CD4-positive, CD25-positive, alpha-beta regulatory T cell (primary cell): Measurements from ENCODE around the gene AGBL1. TPM values are rescaled to one million over a fixed set of nuclear protein-coding genes. Genes with fewer than 3 reads are reported as not detected.

Experiments used
- ATAC-seq, 2 donors: fragments of 150-1000 bp; cut with Tn5 transposase; one replicate each; pipeline ENCODE4 v1.10.0; 2021; ENCODE audit warnings: low read depth in 2 of 2, moderate number of reproducible peaks in 2 of 2, moderate library complexity in 1 of 2
- DNase-seq, 3 donors: peaks; one replicate each; pipeline versions ENCODE4 v3.0.0 to v3.0.0-alpha.2; 2012 to 2022; ENCODE audit warnings: mixed read lengths in 1 of 3
- H3K27ac ChIP-seq: one replicate; pipeline ENCODE4 v1.7.0; 2013; ENCODE audit warnings: mild to moderate bottlenecking, low read length; ENCODE audit not compliant: insufficient read depth, poor library complexity, severe bottlenecking
- H3K27me3 ChIP-seq: one replicate; pipeline ENCODE4 v1.7.0; 2013; ENCODE audit warnings: low read length; ENCODE audit not compliant: control insufficient read depth, insufficient read depth
- H3K36me3 ChIP-seq: one replicate; pipeline ENCODE4 v1.7.0; 2013; ENCODE audit warnings: mild to moderate bottlenecking, low read length, moderate library complexity; ENCODE audit not compliant: control insufficient read depth, insufficient read depth
- H3K4me1 ChIP-seq: 2 replicates; pipeline ENCODE4 v1.7.0; 2013; ENCODE audit warnings: mild to moderate bottlenecking, low read length; ENCODE audit not compliant: insufficient read depth, control insufficient read depth, poor library complexity, severe bottlenecking
- H3K4me3 ChIP-seq: one replicate; pipeline ENCODE4 v1.7.0; 2013; ENCODE audit warnings: low read depth, mild to moderate bottlenecking, low read length, moderate library complexity
- H3K9me3 ChIP-seq, 2 experiments: 1 replicate in 1 of 2; 2 replicates in 1 of 2; pipeline ENCODE4 v1.7.0; 2013; ENCODE audit warnings: low read length in 2 of 2, mild to moderate bottlenecking in 1 of 2, moderate library complexity in 1 of 2; ENCODE audit not compliant: control insufficient read depth in 2 of 2
- H3K27ac Mint-ChIP-seq, 3 donors: one replicate each; pipeline ENCODE4 v1.8.0; 2020 to 2022; ENCODE audit warnings: mild to moderate bottlenecking in 3 of 3, mixed read lengths in 3 of 3, moderate library complexity in 2 of 3
- H3K27me3 Mint-ChIP-seq: one replicate; pipeline ENCODE4 v1.8.0; 2022; ENCODE audit warnings: mild to moderate bottlenecking, mixed read lengths
- H3K36me3 Mint-ChIP-seq: one replicate; pipeline ENCODE4 v1.8.0; 2020; ENCODE audit warnings: mixed read lengths
- H3K4me1 Mint-ChIP-seq, 4 donors: one replicate each; pipeline ENCODE4 v1.8.0; 2020 to 2022; ENCODE audit warnings: mixed read lengths in 4 of 4, mild to moderate bottlenecking in 1 of 4
- H3K4me3 Mint-ChIP-seq, 4 donors: one replicate each; pipeline ENCODE4 v1.8.0; 2020 to 2022; ENCODE audit warnings: mild to moderate bottlenecking in 4 of 4, mixed read lengths in 4 of 4, moderate library complexity in 3 of 4
- H3K9me3 Mint-ChIP-seq, 7 donors: one replicate each; pipeline ENCODE4 v1.8.0; 2020 to 2022; ENCODE audit warnings: mixed read lengths in 7 of 7, mild to moderate bottlenecking in 3 of 7, moderate library complexity in 2 of 7
- polyA plus RNA-seq, 4 donors: library from polyadenylated mRNA; unstranded; fragments of 300-500 nt; fragmentation: Illumina TruSeq; gene quantifications; one replicate each; pipeline ENCODE4 v1.2.3, GENCODE V29; 2021
- total RNA-seq: library from RNA; stranded (reverse); gene quantifications from one replicate; pipeline ENCODE4 v1.2.3, GENCODE V29; 2022

The AGBL1 gene
- total and polyA plus RNA-seq, 5 donors from 2014 or later: not detected

DNA sequence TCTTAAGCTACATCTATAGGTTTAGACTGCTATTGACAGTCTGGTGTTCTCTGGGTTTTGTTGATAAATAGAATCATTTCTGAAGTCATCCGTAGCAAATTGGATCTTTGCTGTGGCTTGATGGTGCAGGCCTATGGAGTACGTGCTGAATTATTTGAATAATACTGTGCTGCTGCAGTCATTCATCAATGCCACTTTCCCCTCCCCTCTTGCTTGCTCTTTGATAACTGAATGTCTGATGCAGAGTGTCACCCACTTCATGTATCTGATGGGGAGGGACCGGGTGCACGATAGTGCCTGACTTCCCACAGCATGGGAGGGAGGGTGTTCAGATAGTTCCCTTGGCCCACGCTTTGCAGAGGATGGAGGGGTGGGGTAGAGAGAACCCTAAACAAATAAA lies 179.9 kb downstream of the AGBL1 start:
- DNase-seq (no peak), ATAC-seq (no peak)
- Mint-ChIP-seq H3K4me1 (no peaks in the 10 kb centered on the region), H3K27me3 (no peaks in the 10 kb centered on the region), H3K4me3 (no peak overlapping the region), H3K36me3 (no peaks in the 10 kb centered on the region), H3K9me3 (peaks cover 0 to 2% (median 0%) of the 10 kb centered on the region in 7 donors), H3K27ac (no peak overlapping the region)
- Histone ChIP-seq H3K27ac (no peak overlapping the region), H3K36me3 (no peaks in the 10 kb centered on the region), H3K9me3 (no peaks in the 10 kb centered on the region), H3K27me3 (no peaks in the 10 kb centered on the region), H3K4me1 (no peaks in the 10 kb centered on the region), H3K4me3 (no peak overlapping the region)

DNA sequence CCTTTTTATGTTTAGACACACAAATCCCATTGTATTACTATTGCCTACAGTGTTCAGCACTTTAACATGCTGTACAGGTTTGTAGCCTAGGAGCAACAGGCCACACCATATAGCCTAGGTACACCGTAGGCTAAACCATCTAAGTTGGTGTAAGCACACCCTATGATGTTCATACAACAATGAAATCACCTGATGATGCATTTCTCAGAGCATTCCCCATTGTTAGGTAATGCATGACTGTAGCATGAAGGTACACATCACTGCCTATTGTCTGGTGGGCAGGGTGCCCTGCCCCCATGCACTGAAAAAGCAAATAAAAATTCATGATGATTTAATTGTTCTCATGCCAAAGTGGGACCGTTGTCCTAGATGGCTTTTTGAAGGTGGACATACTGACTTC lies 183.6 kb downstream of the AGBL1 start:
- Histone ChIP-seq H3K36me3 (no peaks in the 10 kb centered on the region), H3K27me3 (no peaks in the 10 kb centered on the region), H3K4me3 (no peak overlapping the region), H3K27ac (no peak overlapping the region), H3K9me3 (no peaks in the 10 kb centered on the region), H3K4me1 (no peaks in the 10 kb centered on the region)
- Mint-ChIP-seq H3K9me3 (peaks cover 0 to 1% (median 0%) of the 10 kb centered on the region in 7 donors), H3K27ac (no peak overlapping the region), H3K36me3 (no peaks in the 10 kb centered on the region), H3K4me3 (no peak overlapping the region), H3K27me3 (no peaks in the 10 kb centered on the region), H3K4me1 (no peaks in the 10 kb centered on the region)
- no peak for ATAC-seq
- no peak for DNase-seq

DNA sequence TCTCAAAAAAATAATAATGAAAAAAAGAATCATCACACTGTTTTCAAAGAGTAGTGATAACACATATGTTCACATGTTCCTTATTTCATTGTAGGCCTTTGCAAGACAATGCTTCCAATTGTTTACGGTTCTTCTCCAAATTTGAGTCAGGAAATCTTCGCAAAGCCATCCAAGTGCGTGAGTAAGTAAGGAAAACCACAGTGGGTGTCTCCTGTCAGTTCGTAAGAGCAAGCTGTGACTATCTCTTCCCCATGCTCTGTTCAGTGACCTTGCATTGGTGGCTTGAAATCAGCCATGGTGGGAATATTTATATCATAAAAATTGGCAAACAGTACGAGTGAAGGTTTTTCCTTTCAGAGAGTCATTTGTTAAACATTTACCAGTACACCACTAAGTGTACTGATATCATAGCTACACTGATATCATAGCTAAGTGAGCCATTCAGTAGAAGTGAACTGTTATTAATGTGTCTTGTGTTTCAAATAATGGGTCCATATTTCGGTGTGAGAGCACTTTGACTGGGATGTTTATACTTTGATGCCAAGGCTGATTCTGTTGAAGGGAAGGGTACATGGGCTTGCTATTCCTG lies 187.3 kb downstream of the AGBL1 start:
- no peaks in the 10 kb centered on the region for H3K4me1 ChIP-seq
- H3K36me3 ChIP-seq: no peaks in the 10 kb centered on the region
- Mint-ChIP-seq H3K27me3 (no peaks in the 10 kb centered on the region), H3K36me3 (no peaks in the 10 kb centered on the region), H3K4me3 (no peak overlapping the region), H3K9me3 (no peaks in the 10 kb centered on the region), H3K27ac (no peak overlapping the region), H3K4me1 (no peaks in the 10 kb centered on the region)
- no peak for DNase-seq
- H3K27me3 ChIP-seq: no peaks in the 10 kb centered on the region
- H3K27ac ChIP-seq: no peak overlapping the region
- no peaks in the 10 kb centered on the region for H3K9me3 ChIP-seq
- no peak for ATAC-seq
- H3K4me3 ChIP-seq: no peak overlapping the region

DNA sequence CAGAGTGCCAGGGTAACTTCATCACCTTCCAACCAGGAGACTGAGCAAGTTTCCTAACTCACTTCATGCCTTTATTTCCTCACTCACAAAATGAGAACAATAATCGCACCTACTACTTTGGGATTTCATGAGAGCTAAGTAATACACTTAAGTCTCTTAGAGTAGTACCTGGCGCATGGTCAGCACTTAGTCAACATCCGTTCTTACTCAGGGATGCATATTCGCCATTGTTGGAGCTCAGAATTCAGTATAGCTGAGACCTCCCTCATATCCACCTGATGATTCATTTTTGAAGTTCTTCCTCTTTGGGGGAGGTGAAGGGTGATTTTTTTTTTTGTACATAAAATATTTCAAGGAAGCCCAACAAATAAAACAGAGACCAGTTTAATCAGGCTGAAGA lies 188.2 kb downstream of the AGBL1 start:
- Mint-ChIP-seq H3K4me1 (no peaks in the 10 kb centered on the region), H3K36me3 (no peaks in the 10 kb centered on the region), H3K9me3 (no peaks in the 10 kb centered on the region), H3K27ac (no peak overlapping the region), H3K27me3 (no peaks in the 10 kb centered on the region), H3K4me3 (no peak overlapping the region)
- Histone ChIP-seq H3K27me3 (no peaks in the 10 kb centered on the region), H3K9me3 (no peaks in the 10 kb centered on the region), H3K4me1 (no peaks in the 10 kb centered on the region), H3K4me3 (no peak overlapping the region), H3K27ac (no peak overlapping the region), H3K36me3 (no peaks in the 10 kb centered on the region)
- ATAC-seq (no peak), DNase-seq (no peak)

DNA sequence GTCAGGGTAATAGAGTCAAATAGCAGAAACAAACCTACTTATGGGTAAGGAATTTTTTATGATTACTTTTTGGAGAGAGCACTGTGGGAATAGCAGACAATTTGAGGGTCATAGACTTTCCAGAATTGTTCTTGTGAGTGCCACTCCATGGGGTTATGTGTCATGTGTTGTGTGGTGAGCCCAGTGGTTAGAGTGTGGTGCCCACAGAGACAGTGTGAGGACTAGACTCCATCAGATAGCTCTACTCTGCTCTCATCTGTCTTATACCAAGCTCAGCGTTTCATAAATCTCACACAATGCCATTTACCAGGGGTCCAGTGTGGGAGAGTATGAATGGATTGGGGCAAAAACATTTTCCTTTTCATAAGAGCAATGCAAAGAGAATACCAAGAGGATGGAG lies 188.9 kb downstream of the AGBL1 start:
- no peak for DNase-seq
- H3K27me3 Mint-ChIP-seq: no peaks in the 10 kb centered on the region
- Histone ChIP-seq H3K27ac (no peak overlapping the region), H3K4me3 (no peak overlapping the region), H3K27me3 (no peaks in the 10 kb centered on the region), H3K36me3 (no peaks in the 10 kb centered on the region), H3K9me3 (no peaks in the 10 kb centered on the region), H3K4me1 (no peaks in the 10 kb centered on the region)
- no peaks in the 10 kb centered on the region for H3K36me3 Mint-ChIP-seq
- peaks cover 0 to 1% (median 0%) of the 10 kb centered on the region in 7 donors for H3K9me3 Mint-ChIP-seq
- no peak overlapping the region for H3K27ac Mint-ChIP-seq
- no peak for ATAC-seq
- no peaks in the 10 kb centered on the region for H3K4me1 Mint-ChIP-seq
- no peak overlapping the region for H3K4me3 Mint-ChIP-seq

DNA sequence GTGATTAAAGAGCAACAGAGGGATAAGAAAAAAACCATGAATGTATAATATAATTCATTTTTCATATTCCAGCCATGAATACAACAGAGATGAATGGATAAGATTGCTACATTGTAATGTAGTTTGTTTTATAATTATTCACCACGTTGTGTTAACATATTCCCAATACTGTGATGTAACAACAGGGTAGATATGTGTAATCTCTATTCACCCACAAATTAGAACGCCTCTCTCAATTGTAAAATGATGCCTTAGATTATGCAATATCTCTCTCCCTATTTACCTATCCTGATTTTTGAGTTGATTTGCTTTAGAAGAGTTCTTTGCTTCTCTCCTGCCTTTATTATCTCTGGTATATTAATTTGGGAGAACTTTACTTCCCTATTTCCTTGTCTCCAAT lies 193.6 kb downstream of the AGBL1 start:
- ATAC-seq: no peak
- H3K4me1 Mint-ChIP-seq: no peaks in the 10 kb centered on the region
- Histone ChIP-seq H3K27me3 (no peaks in the 10 kb centered on the region), H3K4me1 (no peaks in the 10 kb centered on the region), H3K36me3 (no peaks in the 10 kb centered on the region), H3K27ac (no peak overlapping the region), H3K4me3 (no peak overlapping the region), H3K9me3 (no peaks in the 10 kb centered on the region)
- no peak overlapping the region for H3K4me3 Mint-ChIP-seq
- no peaks in the 10 kb centered on the region for H3K27me3 Mint-ChIP-seq
- peaks cover 0 to 1% (median 0%) of the 10 kb centered on the region in 7 donors for H3K9me3 Mint-ChIP-seq
- H3K36me3 Mint-ChIP-seq: no peaks in the 10 kb centered on the region
- no peak for DNase-seq
- H3K27ac Mint-ChIP-seq: no peak overlapping the region

DNA sequence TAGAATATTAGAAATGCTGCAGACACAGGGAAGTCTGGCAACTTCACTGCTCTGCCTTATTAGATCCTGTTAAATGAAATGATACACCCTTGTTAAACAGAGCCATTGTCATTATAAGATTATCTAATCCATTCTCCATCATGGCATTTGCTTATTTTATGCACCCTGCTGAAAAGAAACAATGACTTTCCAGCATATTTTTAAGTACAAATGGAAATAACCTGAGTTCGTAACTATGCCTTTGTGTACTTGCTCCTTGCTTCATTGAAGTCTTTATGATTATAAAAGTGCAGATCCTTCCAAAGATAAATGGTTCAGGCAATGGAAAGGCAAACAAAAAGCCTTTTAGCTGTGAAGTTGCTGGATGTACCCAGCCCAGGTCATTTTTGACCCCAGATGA lies 195.7 kb downstream of the AGBL1 start:
- Histone ChIP-seq H3K4me1 (no peaks in the 10 kb centered on the region), H3K27me3 (no peaks in the 10 kb centered on the region), H3K9me3 (no peaks in the 10 kb centered on the region), H3K4me3 (no peak overlapping the region), H3K36me3 (no peaks in the 10 kb centered on the region), H3K27ac (no peak overlapping the region)
- no peak for ATAC-seq
- no peaks in the 10 kb centered on the region for H3K4me1 Mint-ChIP-seq
- H3K4me3 Mint-ChIP-seq: no peak overlapping the region
- H3K36me3 Mint-ChIP-seq: no peaks in the 10 kb centered on the region
- no peaks in the 10 kb centered on the region for H3K27me3 Mint-ChIP-seq
- DNase-seq: no peak
- H3K9me3 Mint-ChIP-seq: peaks cover 0 to 2% (median 0%) of the 10 kb centered on the region in 7 donors
- no peak overlapping the region for H3K27ac Mint-ChIP-seq

DNA sequence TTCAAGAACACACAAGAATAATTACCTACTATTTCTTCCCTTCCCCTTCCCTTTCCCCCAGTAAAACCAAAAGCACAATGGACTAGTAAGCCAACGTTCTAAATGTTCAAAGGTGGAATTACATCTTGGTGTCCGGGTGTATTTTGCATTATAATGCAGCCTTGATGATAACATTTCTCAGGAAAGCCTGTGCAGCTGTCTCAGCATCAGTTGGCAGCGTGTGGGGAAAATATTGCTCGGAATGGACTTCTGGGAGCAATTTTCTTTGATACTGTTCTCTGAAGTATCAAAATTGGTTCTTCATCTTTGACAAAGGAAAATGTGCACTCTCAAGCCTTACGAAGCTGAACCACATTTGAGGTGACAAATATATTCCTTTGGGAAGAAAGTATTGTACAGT lies 198.9 kb downstream of the AGBL1 start:
- no peaks in the 10 kb centered on the region for H3K36me3 Mint-ChIP-seq
- Histone ChIP-seq H3K36me3 (no peaks in the 10 kb centered on the region), H3K4me3 (no peak overlapping the region), H3K27me3 (no peaks in the 10 kb centered on the region), H3K4me1 (no peaks in the 10 kb centered on the region), H3K27ac (no peak overlapping the region), H3K9me3 (no peaks in the 10 kb centered on the region)
- H3K27me3 Mint-ChIP-seq: no peaks in the 10 kb centered on the region
- H3K9me3 Mint-ChIP-seq: peaks cover 0 to 2% (median 0%) of the 10 kb centered on the region in 7 donors
- ATAC-seq (no peak), DNase-seq (no peak)
- no peaks in the 10 kb centered on the region for H3K4me1 Mint-ChIP-seq
- H3K27ac Mint-ChIP-seq: no peak overlapping the region
- no peak overlapping the region for H3K4me3 Mint-ChIP-seq
